GM12878 (cell line): ENCODE measurements around the gene DLK2. TPM values are rescaled to one million over a fixed set of nuclear protein-coding genes. Genes with fewer than 3 reads are reported as not detected.

Experiments
- ATAC-seq: fragments of 200-7000 bp; cut with Tn5 transposase; 3 replicates; pipeline ENCODE4 v1.9.1; 2020; ENCODE audit warnings: mild to moderate bottlenecking, moderate library complexity
- BruUV-seq: library from RNA; stranded (reverse); fragments of 400-500 nt; replicated peaks from 2 replicates; lab custom pipeline; 2021; lab: Mats Ljungman, UMichigan
- CTCF ChIA-PET: fragments of 300-600 bp; sonication (Branson Sonifier 250); formaldehyde crosslinking; extraction: SDS; loops from one replicate; lab custom pipeline; 2021; ENCODE audit warnings: inconsistent platforms; lab: Yijun Ruan, JAX
- POLR2A ChIA-PET: fragments of 350-600 bp; formaldehyde crosslinking; extraction: SDS; loops from one replicate; lab custom pipeline; 2021; ENCODE audit warnings: inconsistent platforms; lab: Charles Lee
- RAD21 ChIA-PET: fragments of 300-600 bp; sonication (Branson Sonifier 250); formaldehyde crosslinking; loops from one replicate; lab custom pipeline; 2023; ENCODE audit warnings: antibody characterized with exemption; ENCODE audit not compliant: unreplicated experiment; lab: Charles Lee
- SMC1A ChIA-PET: fragments of 300-600 bp; sonication (Branson Sonifier 250); formaldehyde crosslinking; loops from one replicate; lab custom pipeline; 2023; ENCODE audit not compliant: unreplicated experiment, uncharacterized antibody; lab: Charles Lee
- DNase-seq: peaks from one replicate; pipeline ENCODE4 v3.0.0-alpha.2; 2011; ENCODE audit warnings: low read depth, low spot score
- FAIRE-seq: peaks from 3 replicates; lab custom pipeline; 2011; peaks lifted over from hg19 to GRCh38; lab: Jason Lieb, UNC
- H2AFZ ChIP-seq: 2 replicates; pipeline ENCODE4 v1.6.0; 2011; ENCODE audit warnings: low read depth, low read length, control low read depth; ENCODE audit not compliant: control insufficient read depth
- H3K27ac ChIP-seq: 2 replicates; pipeline ENCODE4 v1.5.1; 2011; ENCODE audit warnings: control low read depth; ENCODE audit not compliant: control insufficient read depth, insufficient read depth
- H3K27me3 ChIP-seq, 2 experiments: replicated peaks in 1 of 2; 2 replicates each; pipeline versions ENCODE4 v1.6.0 to v1.6.1; 2011; ENCODE audit warnings: low read length in 1 of 2; ENCODE audit not compliant: control insufficient read depth in 2 of 2, insufficient read depth in 2 of 2
- H3K36me3 ChIP-seq, 2 experiments: 2 replicates each; pipeline ENCODE4 v1.5.1; 2011; ENCODE audit warnings: low read length in 1 of 2; ENCODE audit not compliant: control insufficient read depth in 2 of 2, insufficient read depth in 2 of 2
- H3K4me1 ChIP-seq: 2 replicates; pipeline ENCODE4 v1.6.1; 2011; ENCODE audit warnings: mild to moderate bottlenecking, low read length, moderate library complexity, mixed read lengths; ENCODE audit not compliant: control insufficient read depth, insufficient read depth
- H3K4me2 ChIP-seq: 2 replicates; pipeline ENCODE4 v1.6.0; 2011; ENCODE audit warnings: control low read depth; ENCODE audit not compliant: control insufficient read depth, insufficient read depth
- H3K4me3 ChIP-seq: fragments of 200-600 bp; sonication (generic); 2 replicates; pipeline ENCODE4 v1.5.1; 2016
- H3K79me2 ChIP-seq: 2 replicates; pipeline ENCODE4 v1.6.0; 2011; ENCODE audit warnings: low read length; ENCODE audit not compliant: control insufficient read depth, insufficient read depth
- H3K9ac ChIP-seq: 2 replicates; pipeline ENCODE4 v1.8.0; 2011; ENCODE audit warnings: low read length, control low read depth, mixed read lengths; ENCODE audit not compliant: control insufficient read depth, insufficient read depth
- H3K9me3 ChIP-seq: replicated peaks from 3 replicates; pipeline ENCODE4 v1.5.1; 2011; ENCODE audit warnings: mild to moderate bottlenecking, low read length; ENCODE audit not compliant: control insufficient read depth, insufficient read depth
- H4K20me1 ChIP-seq: 2 replicates; pipeline ENCODE4 v1.6.0; 2011; ENCODE audit not compliant: control insufficient read depth, insufficient read depth
- ZNF592 ChIP-seq: fragments of 450-650 bp; IDR thresholded peaks from 2 replicates; pipeline ENCODE4 v1.6.1; 2017; ENCODE audit warnings: mild to moderate bottlenecking, moderate library complexity
- WGBS: methylation state at CpG from one replicate; pipeline ENCODE4 v1.1.6; 2016; ENCODE audit warnings: low lambda C conversion rate; ENCODE audit not compliant: insufficient replicate concordance, insufficient coverage; ENCODE audit errors: missing lambda C conversion rate; 5-methylcytosine and 5-hydroxymethylcytosine counted together
- in situ Hi-C: fragments of 300-500 bp; cut with MboI; formaldehyde crosslinking; loops from 9 replicates; pipeline ENCODE4 v1.14.3; 2018; ENCODE audit warnings: mixed read lengths
- intact Hi-C: fragments of 100-400 bp; cut with micrococcal nuclease; formaldehyde crosslinking; loops from one replicate; pipeline ENCODE4 v1.14.2; 2022; ENCODE audit not compliant: unreplicated experiment
- polyA plus RNA-seq, 11 experiments: library from polyadenylated mRNA; depleted of rRNA in 4 of 11; unstranded in 6 of 11; stranded (reverse) in 5 of 11; fragments of >200 nt; fragmentation: Nextera tagmentation in 4 of 11; fragmentation: Illumina TruSeq in 1 of 11; extraction: Ambion mirVana in 4 of 11; extraction: Trizol in 1 of 11; gene quantifications; 1 replicate in 1 of 11; 2 replicates in 10 of 11; pipeline versions ENCODE4 v1.2.1 to v1.2.3, GENCODE V29; 2011 to 2016; ENCODE audit warnings: inconsistent platforms in 2 of 11, missing spikeins in 2 of 11, low read depth in 1 of 11
- total RNA-seq, 4 experiments: library from RNA; depleted of rRNA in 3 of 4; stranded (reverse); fragments of >200 nt in 3 of 4; fragmentation: Illumina TruSeq in 1 of 4; extraction: Trizol in 1 of 4; gene quantifications; 2 replicates each; pipeline versions ENCODE4 v1.2.1 to v1.2.3, GENCODE V29; 2013 to 2021

Gene DLK2
- total and polyA plus RNA-seq, 10 of the 15 experiments (the other 5 are each of a cell fraction or from before 2014, with no cell fraction given) = 0.03 to 0.55 (median 0.38) TPM; not detected in 4

DNA sequence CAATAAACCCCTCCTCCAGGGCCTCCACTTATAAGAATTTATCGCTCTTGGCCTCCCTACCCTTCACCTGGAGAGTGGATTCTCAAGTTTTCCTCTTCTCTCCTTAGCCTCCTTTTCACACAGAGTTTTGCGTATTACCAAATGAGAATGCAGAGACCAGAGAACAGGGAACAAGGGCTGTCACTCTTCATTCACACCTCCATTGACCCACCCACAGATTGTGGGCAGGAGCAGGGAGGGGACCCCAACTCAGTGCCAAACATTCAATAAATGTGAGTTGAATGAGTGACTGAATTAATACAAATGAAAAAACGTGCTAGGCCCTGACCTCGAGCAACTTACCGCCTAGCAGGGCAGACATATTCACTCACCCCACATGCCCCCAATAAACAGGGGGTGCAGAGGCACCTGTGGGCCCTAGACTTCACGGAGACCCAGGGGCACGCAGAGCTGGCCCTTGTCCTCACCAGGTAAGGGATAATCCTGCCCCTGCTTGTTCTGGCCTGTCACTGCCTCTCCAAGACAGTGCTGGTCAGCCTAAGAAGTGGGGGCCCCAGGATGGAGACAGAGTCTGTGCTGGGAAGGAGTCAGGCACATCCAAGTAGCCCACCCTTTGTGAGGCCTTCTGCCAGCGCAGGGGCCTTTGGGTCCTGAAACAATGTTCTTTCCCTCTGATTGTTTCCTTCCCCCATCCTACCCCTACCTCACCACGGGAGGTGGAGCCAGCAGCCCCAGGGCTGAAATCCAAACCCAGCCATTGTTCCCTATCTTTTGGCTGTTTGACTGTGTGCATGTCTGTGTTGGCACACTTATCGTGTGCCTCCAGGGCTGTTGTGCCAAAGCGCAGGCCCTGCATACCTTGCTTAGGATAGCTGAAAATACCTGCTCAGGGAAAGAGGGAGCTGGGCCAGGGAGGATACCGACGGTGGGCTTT is 13.7 kb upstream of the DLK2 start:
- no peaks in the 10 kb centered on the region for H3K79me2 ChIP-seq
- SMC1A ChIA-PET = no interaction called here
- no peak for DNase-seq
- ATAC-seq = no peak
- POLR2A ChIA-PET = no interaction called here
- no peak overlapping the region for H3K9ac ChIP-seq
- H4K20me1 ChIP-seq = no peaks in the 10 kb centered on the region
- CTCF ChIA-PET = no interaction called here
- H3K27ac ChIP-seq = no peak overlapping the region
- RAD21 ChIA-PET = interaction anchor here (1.4 kb wide), 1 partner anchor 33 kb away, joined by 3 read pairs; no protein-coding TSS in a partner anchor
- in situ Hi-C loops (no loop called here), intact Hi-C loops (no loop called here)
- H3K4me1 ChIP-seq = no peaks in the 10 kb centered on the region
- H3K4me3 ChIP-seq = no peak overlapping the region
- H3K9me3 ChIP-seq = no peaks in the 10 kb centered on the region
- H3K36me3 ChIP-seq = no peaks in the 10 kb centered on the region
- FAIRE-seq = no peak
- BruUV-seq = no TSS peak
- WGBS = 57% methylated on average over 13 of the region's 13 CpGs
- peaks cover 0 to 2% of the 10 kb centered on the region in 2 experiments; a peak in 1 of 4 replicates for H3K27me3 ChIP-seq
- no peak overlapping the region for H3K4me2 ChIP-seq
- no peak overlapping the region for H2AFZ ChIP-seq
- TF ChIP-seq ZNF592 = no peak
